ENCODE measurements around the gene ZNF236.
"Not testable (repeated sequence)": the region's sequence is repeated elsewhere in the genome, so short reads cannot be mapped to it uniquely, and the experiment has no call there.

ZNF236 gene

DNA sequence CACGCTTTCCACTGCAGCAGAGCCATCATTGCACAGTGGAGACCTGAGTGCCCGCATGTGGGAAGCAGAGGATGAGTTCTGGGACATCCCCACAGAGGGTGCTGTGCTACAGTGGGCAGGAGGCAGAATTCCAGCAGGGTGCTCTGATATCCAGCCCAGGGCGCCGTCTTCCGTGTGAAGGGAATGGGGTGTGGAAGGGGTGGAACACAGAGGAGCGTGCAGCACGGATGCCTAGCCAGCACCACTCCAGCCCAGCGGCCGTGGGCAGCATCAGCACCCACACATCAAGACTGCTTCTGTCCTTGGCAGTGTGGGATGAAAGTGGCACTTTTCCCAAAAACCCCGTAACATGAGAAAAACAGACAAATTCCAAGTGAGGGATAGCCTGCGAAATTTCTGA, 134.3 kb downstream of the ZNF236 start:
- Histone ChIP-seq H3K4me3 (ENCODE audit: low read depth in 1 of 2, low read length in 2 of 2) (no peak overlapping the region), H3K27ac (ENCODE audit: low read depth, low read length) (no peak overlapping the region), H3K36me3 (ENCODE audit: insufficient read depth, low read length) (peaks cover 34% of the 10 kb centered on the region), H3K27me3 (ENCODE audit: control insufficient read depth in 1 of 2, insufficient read depth in 2 of 2, low read length in 2 of 2) (no peaks in the 10 kb centered on the region), H3K9me3 (ENCODE audit: low read length) (no peaks in the 10 kb centered on the region), H3K9ac (ENCODE audit: low read length) (no peak overlapping the region), H3K4me1 (ENCODE audit: insufficient read depth, low read length) (peaks cover 18% of the 10 kb centered on the region)

- Histone ChIP-seq H3K9ac (ENCODE audit: low read length) (no peak overlapping the region), H3K4me1 (ENCODE audit: insufficient read depth, low read length) (peaks cover 17% of the 10 kb centered on the region), H3K4me3 (ENCODE audit: low read depth in 1 of 2, low read length in 2 of 2) (no peak overlapping the region), H3K27ac (ENCODE audit: low read depth, low read length) (no peak overlapping the region), H3K9me3 (ENCODE audit: low read length) (no peaks in the 10 kb centered on the region), H3K27me3 (ENCODE audit: control insufficient read depth in 1 of 2, insufficient read depth in 2 of 2, low read length in 2 of 2) (no peaks in the 10 kb centered on the region), H3K36me3 (ENCODE audit: insufficient read depth, low read length) (peaks cover 34% of the 10 kb centered on the region)
Observed at GRCh38 chr18:76957384-76958355, 135.3 kb downstream of the ZNF236 start.

DNA sequence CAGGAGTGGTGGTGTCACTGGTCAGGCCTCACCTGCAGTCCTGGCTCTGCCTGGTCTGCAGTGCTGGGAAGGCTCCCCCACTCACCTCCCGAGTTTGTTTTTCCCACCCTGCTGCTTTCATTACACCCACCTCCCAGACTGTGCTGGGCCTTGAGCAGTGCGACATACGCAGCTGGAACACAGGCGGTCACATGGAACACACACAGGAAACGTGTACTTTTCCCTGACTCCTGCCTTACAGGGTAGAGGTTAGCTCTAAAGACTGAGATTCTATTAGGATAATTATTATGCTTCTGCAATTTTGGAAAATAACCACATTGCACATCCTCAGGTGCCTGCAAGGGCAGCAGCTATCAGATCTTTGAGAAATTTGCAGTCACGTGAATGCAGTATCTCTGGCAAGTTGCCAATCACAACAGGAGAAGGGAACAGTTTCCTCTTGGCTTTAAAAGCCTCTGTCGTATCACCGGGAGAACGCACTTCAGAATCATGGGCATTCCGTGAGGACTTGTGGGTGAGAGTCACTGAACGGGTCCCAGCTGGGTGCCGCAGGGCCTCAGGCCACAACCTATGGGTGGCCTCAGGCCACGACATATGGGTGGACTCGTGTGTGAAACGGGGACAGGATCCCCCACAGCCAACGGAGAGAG, 136.5 kb downstream of the ZNF236 start:
- H3K9ac ChIP-seq (ENCODE audit: low read length), result no peak overlapping the region
- peaks cover 34% of the 10 kb centered on the region for H3K36me3 ChIP-seq (ENCODE audit: insufficient read depth, low read length)
- no peaks in the 10 kb centered on the region for H3K9me3 ChIP-seq (ENCODE audit: low read length)
- H3K4me3 ChIP-seq (ENCODE audit: low read depth in 1 of 2, low read length in 2 of 2), result no peak overlapping the region
- no peak overlapping the region for H3K27ac ChIP-seq (ENCODE audit: low read depth, low read length)
- peaks cover 6% of the 10 kb centered on the region for H3K4me1 ChIP-seq (ENCODE audit: insufficient read depth, low read length)
- no peaks in the 10 kb centered on the region for H3K27me3 ChIP-seq (ENCODE audit: control insufficient read depth in 1 of 2, insufficient read depth in 2 of 2, low read length in 2 of 2)

- H3K9me3 ChIP-seq (ENCODE audit: low read length), result no peaks in the 10 kb centered on the region
- H3K9ac ChIP-seq (ENCODE audit: low read length), result no peak overlapping the region
- no peak overlapping the region for H3K27ac ChIP-seq (ENCODE audit: low read depth, low read length)
- peaks cover 34% of the 10 kb centered on the region for H3K36me3 ChIP-seq (ENCODE audit: insufficient read depth, low read length)
- no peaks in the 10 kb centered on the region for H3K4me1 ChIP-seq (ENCODE audit: insufficient read depth, low read length)
- H3K27me3 ChIP-seq (ENCODE audit: control insufficient read depth in 1 of 2, insufficient read depth in 2 of 2, low read length in 2 of 2), result no peaks in the 10 kb centered on the region
- no peak overlapping the region for H3K4me3 ChIP-seq (ENCODE audit: low read depth in 1 of 2, low read length in 2 of 2)
Observed at GRCh38 chr18:76959605-76960004, 137.2 kb downstream of the ZNF236 start.

- no peak overlapping the region for H3K4me3 ChIP-seq (ENCODE audit: low read depth in 1 of 2, low read length in 2 of 2)
- no peaks in the 10 kb centered on the region for H3K4me1 ChIP-seq (ENCODE audit: insufficient read depth, low read length)
Observed at GRCh38 chr18:76960528-76961035, 138.2 kb downstream of the ZNF236 start.

DNA sequence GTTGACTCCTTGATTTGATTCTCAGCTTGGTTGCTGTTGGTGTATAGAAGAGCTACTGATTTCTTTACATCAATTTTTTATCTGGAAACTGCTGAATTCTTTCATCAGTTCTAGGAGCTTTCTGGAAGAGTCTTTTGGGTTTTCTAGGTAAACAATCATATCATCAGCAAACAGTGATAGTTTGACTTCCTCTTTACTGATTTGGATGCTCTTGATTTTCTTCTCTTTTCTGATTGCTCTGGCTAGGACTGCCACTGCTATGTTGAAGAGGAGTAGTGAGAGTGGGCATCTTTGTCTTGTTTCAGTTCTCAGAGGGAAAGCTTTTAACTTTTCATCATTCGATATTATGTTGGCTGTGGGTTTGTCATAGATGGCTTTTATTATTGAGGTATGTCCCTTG, 140.5 kb downstream of the ZNF236 start:
- Histone ChIP-seq H3K9ac (ENCODE audit: low read length) (no peak overlapping the region), H3K9me3 (ENCODE audit: low read length) (no peaks in the 10 kb centered on the region), H3K27ac (ENCODE audit: low read depth, low read length) (no peak overlapping the region), H3K4me1 (ENCODE audit: insufficient read depth, low read length) (no peaks in the 10 kb centered on the region), H3K27me3 (ENCODE audit: control insufficient read depth in 1 of 2, insufficient read depth in 2 of 2, low read length in 2 of 2) (no peaks in the 10 kb centered on the region), H3K4me3 (ENCODE audit: low read depth in 1 of 2, low read length in 2 of 2) (no peak overlapping the region), H3K36me3 (ENCODE audit: insufficient read depth, low read length) (peaks cover 25% of the 10 kb centered on the region)

More at GRCh38 chr18:76960528-76961035, 138.2 kb downstream of the ZNF236 start:
- no peak overlapping the region for H3K27ac ChIP-seq (ENCODE audit: low read depth, low read length)
- no peak overlapping the region for H3K9ac ChIP-seq (ENCODE audit: low read length)
- peaks cover 32% of the 10 kb centered on the region for H3K36me3 ChIP-seq (ENCODE audit: insufficient read depth, low read length)
- no peaks in the 10 kb centered on the region for H3K9me3 ChIP-seq (ENCODE audit: low read length)
- no peaks in the 10 kb centered on the region for H3K27me3 ChIP-seq (ENCODE audit: control insufficient read depth in 1 of 2, insufficient read depth in 2 of 2, low read length in 2 of 2)

- Histone ChIP-seq H3K4me3 (ENCODE audit: low read depth in 1 of 2, low read length in 2 of 2) (no peak overlapping the region), H3K27ac (ENCODE audit: low read depth, low read length) (no peak overlapping the region), H3K4me1 (ENCODE audit: insufficient read depth, low read length) (no peaks in the 10 kb centered on the region), H3K27me3 (ENCODE audit: control insufficient read depth in 1 of 2, insufficient read depth in 2 of 2, low read length in 2 of 2) (no peaks in the 10 kb centered on the region), H3K36me3 (ENCODE audit: insufficient read depth, low read length) (peaks cover 20% of the 10 kb centered on the region), H3K9me3 (ENCODE audit: low read length) (no peaks in the 10 kb centered on the region), H3K9ac (ENCODE audit: low read length) (no peak overlapping the region)
Observed at GRCh38 chr18:76963936-76964335, 141.6 kb downstream of the ZNF236 start.

DNA sequence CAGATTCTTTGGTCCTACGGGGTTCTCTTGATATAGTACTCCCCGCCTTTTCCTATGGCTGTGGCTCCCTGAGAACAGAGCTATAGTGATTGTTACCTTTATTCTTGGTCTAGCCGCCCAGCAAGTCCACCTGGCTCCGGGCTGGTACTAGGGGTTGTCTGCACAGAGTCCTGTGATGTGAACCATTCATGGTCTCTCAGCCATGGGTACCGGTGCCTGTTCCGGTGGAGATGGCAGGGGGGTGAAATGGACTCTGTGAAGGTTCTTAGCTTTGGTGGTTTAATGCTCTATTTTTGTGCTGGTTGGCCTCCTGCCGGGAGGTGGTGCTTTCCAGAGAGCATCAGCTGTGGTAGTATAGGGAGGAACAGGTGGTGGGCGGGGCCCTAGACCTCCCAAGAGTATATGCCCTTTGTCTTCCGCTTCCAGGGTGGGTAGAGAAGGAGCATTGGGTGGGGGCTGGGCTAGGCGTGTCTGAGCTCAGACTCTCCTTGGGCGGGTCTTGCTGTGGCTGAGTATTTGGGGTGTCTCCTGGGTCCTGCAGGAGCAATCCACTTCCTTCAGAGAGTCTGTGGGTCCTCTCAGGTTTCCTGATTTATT, 143.3 kb downstream of the ZNF236 start:
- not testable (repeated sequence) for H3K27ac ChIP-seq (ENCODE audit: low read depth, low read length); H3K4me3 ChIP-seq (ENCODE audit: low read depth in 1 of 2, low read length in 2 of 2); H3K4me1 ChIP-seq (ENCODE audit: insufficient read depth, low read length); H3K9ac ChIP-seq (ENCODE audit: low read length); H3K27me3 ChIP-seq (ENCODE audit: control insufficient read depth in 1 of 2, insufficient read depth in 2 of 2, low read length in 2 of 2); H3K9me3 ChIP-seq (ENCODE audit: low read length)
- peaks cover 13% of the 10 kb centered on the region for H3K36me3 ChIP-seq (ENCODE audit: insufficient read depth, low read length)

DNA sequence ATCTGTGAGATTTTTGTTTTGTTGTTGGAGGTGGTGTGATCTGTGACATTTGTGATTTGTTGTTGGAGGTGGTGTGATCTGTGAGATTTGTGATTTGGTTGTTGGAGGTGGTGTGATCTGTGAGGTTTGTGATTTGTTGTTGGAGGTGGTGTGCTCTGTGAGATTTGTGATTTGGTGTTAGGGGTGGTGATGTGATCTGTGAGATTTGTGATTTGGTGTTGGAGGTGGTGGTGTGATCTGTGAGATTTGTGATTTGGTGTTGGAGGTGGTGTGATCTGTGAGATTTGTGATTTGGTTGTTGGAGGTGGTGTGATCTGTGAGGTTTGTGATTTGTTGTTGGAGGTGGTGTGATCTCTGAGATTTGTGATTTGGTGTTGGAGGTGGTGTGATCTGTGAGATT, 144.9 kb downstream of the ZNF236 start:
- H3K27ac ChIP-seq (ENCODE audit: low read depth, low read length); H3K9me3 ChIP-seq (ENCODE audit: low read length); H3K4me1 ChIP-seq (ENCODE audit: insufficient read depth, low read length); H3K27me3 ChIP-seq (ENCODE audit: control insufficient read depth in 1 of 2, insufficient read depth in 2 of 2, low read length in 2 of 2); H3K9ac ChIP-seq (ENCODE audit: low read length); H3K4me3 ChIP-seq (ENCODE audit: low read depth in 1 of 2, low read length in 2 of 2): not testable (repeated sequence)
- H3K36me3 ChIP-seq (ENCODE audit: insufficient read depth, low read length), result peaks cover 11% of the 10 kb centered on the region

GRCh38 chr18:76967721-76968472, 145.5 kb downstream of the ZNF236 start:
- Histone ChIP-seq H3K9ac (ENCODE audit: low read length) (no peak overlapping the region), H3K9me3 (ENCODE audit: low read length) (no peaks in the 10 kb centered on the region), H3K4me1 (ENCODE audit: insufficient read depth, low read length) (no peaks in the 10 kb centered on the region), H3K27ac (ENCODE audit: low read depth, low read length) (no peak overlapping the region), H3K27me3 (ENCODE audit: control insufficient read depth in 1 of 2, insufficient read depth in 2 of 2, low read length in 2 of 2) (no peaks in the 10 kb centered on the region), H3K4me3 (ENCODE audit: low read depth in 1 of 2, low read length in 2 of 2) (no peak overlapping the region), H3K36me3 (ENCODE audit: insufficient read depth, low read length) (peaks cover 11% of the 10 kb centered on the region)
